Measurements from ENCODE around the gene CDH4. TPM values are rescaled to one million over a fixed set of nuclear protein-coding genes. Genes with fewer than 3 reads are reported as not detected.

Gene CDH4
- total RNA-seq, 2 experiments from 2014 or later: 0.10 to 0.15 TPM

- CTCF ChIA-PET: no interaction called here
- Mint-ChIP-seq H3K36me3 (ENCODE audit: low read depth) (no peaks in the 10 kb centered on the region), H3K27me3 (ENCODE audit: low read depth) (peaks cover 11% of the 10 kb centered on the region), H3K27ac (no peak overlapping the region), H3K4me1 (ENCODE audit: low read depth) (no peaks in the 10 kb centered on the region), H3K4me3 (no peak overlapping the region), H3K9me3 (no peaks in the 10 kb centered on the region)
- DNase-seq: no peak
- intact Hi-C loops (cut with micrococcal nuclease): no loop called here
Observed at GRCh38 chr20:61830991-61831390, 578.9 kb downstream of the CDH4 start.

- Mint-ChIP-seq H3K4me1 (ENCODE audit: low read depth) (no peaks in the 10 kb centered on the region), H3K4me3 (no peak overlapping the region), H3K36me3 (ENCODE audit: low read depth) (no peaks in the 10 kb centered on the region), H3K9me3 (no peaks in the 10 kb centered on the region), H3K27me3 (ENCODE audit: low read depth) (peaks cover 11% of the 10 kb centered on the region), H3K27ac (no peak overlapping the region)
- intact Hi-C loops (cut with micrococcal nuclease): no loop called here
- DNase-seq: no peak
- CTCF ChIA-PET: no interaction called here
Observed at GRCh38 chr20:61832181-61832580, 580.1 kb downstream of the CDH4 start.

GRCh38 chr20:61833807-61834610, 581.9 kb downstream of the CDH4 start:
- Mint-ChIP-seq H3K9me3 (no peaks in the 10 kb centered on the region), H3K36me3 (ENCODE audit: low read depth) (no peaks in the 10 kb centered on the region), H3K4me1 (ENCODE audit: low read depth) (no peaks in the 10 kb centered on the region), H3K4me3 (no peak overlapping the region), H3K27me3 (ENCODE audit: low read depth) (peaks cover 9% of the 10 kb centered on the region), H3K27ac (no peak overlapping the region)
- intact Hi-C loops (cut with micrococcal nuclease): no loop called here
- CTCF ChIA-PET: no interaction called here
- no peak for DNase-seq

- H3K27me3 Mint-ChIP-seq (ENCODE audit: low read depth): peaks cover 9% of the 10 kb centered on the region
Observed at GRCh38 chr20:61835301-61835700, 583.2 kb downstream of the CDH4 start.

GRCh38 chr20:61835791-61836350, 583.8 kb downstream of the CDH4 start:
- Mint-ChIP-seq H3K9me3 (no peaks in the 10 kb centered on the region), H3K27me3 (ENCODE audit: low read depth) (peaks cover 5% of the 10 kb centered on the region), H3K27ac (no peak overlapping the region)

More at GRCh38 chr20:61835301-61835700, 583.2 kb downstream of the CDH4 start:
- intact Hi-C loops (cut with micrococcal nuclease): no loop called here
- no peak overlapping the region for H3K27ac Mint-ChIP-seq
- no peaks in the 10 kb centered on the region for H3K4me1 Mint-ChIP-seq (ENCODE audit: low read depth)
- no peaks in the 10 kb centered on the region for H3K36me3 Mint-ChIP-seq (ENCODE audit: low read depth)
- H3K9me3 Mint-ChIP-seq: no peaks in the 10 kb centered on the region
- DNase-seq: no peak
- no peak overlapping the region for H3K4me3 Mint-ChIP-seq
- CTCF ChIA-PET: interaction anchor here (0.6 kb wide), 1 partner anchor 315 kb away, joined by 4 read pairs; no protein-coding TSS in a partner anchor

GRCh38 chr20:61837200-61837599, 585.1 kb downstream of the CDH4 start:
- no peaks in the 10 kb centered on the region for H3K4me1 Mint-ChIP-seq (ENCODE audit: low read depth)
- intact Hi-C loops (cut with micrococcal nuclease): no loop called here
- no peaks in the 10 kb centered on the region for H3K36me3 Mint-ChIP-seq (ENCODE audit: low read depth)
- peaks cover 2% of the 10 kb centered on the region for H3K27me3 Mint-ChIP-seq (ENCODE audit: low read depth)
- no peak overlapping the region for H3K27ac Mint-ChIP-seq
- no peak overlapping the region for H3K4me3 Mint-ChIP-seq
- CTCF ChIA-PET: no interaction called here
- DNase-seq: no peak
- H3K9me3 Mint-ChIP-seq: no peaks in the 10 kb centered on the region

More at GRCh38 chr20:61835791-61836350, 583.8 kb downstream of the CDH4 start:
- CTCF ChIA-PET: no interaction called here
- Mint-ChIP-seq H3K4me1 (ENCODE audit: low read depth) (no peaks in the 10 kb centered on the region), H3K4me3 (no peak overlapping the region), H3K36me3 (ENCODE audit: low read depth) (no peaks in the 10 kb centered on the region)
- no peak for DNase-seq
- intact Hi-C loops (cut with micrococcal nuclease): no loop called here

- H3K27ac Mint-ChIP-seq: no peak overlapping the region
- H3K36me3 Mint-ChIP-seq (ENCODE audit: low read depth): no peaks in the 10 kb centered on the region
- intact Hi-C loops (cut with micrococcal nuclease): no loop called here
- no peak for DNase-seq
- H3K9me3 Mint-ChIP-seq: no peaks in the 10 kb centered on the region
- H3K27me3 Mint-ChIP-seq (ENCODE audit: low read depth): no peaks in the 10 kb centered on the region
- H3K4me1 Mint-ChIP-seq (ENCODE audit: low read depth): no peaks in the 10 kb centered on the region
- H3K4me3 Mint-ChIP-seq: no peak overlapping the region
- CTCF ChIA-PET: no interaction called here
Observed at GRCh38 chr20:61839223-61839911, 587.3 kb downstream of the CDH4 start.

GRCh38 chr20:61839912-61840778, 588.1 kb downstream of the CDH4 start:
- intact Hi-C loops (cut with micrococcal nuclease): no loop called here
- DNase-seq: no peak
- H3K36me3 Mint-ChIP-seq (ENCODE audit: low read depth): no peaks in the 10 kb centered on the region
- H3K27me3 Mint-ChIP-seq (ENCODE audit: low read depth): no peaks in the 10 kb centered on the region
- no peaks in the 10 kb centered on the region for H3K9me3 Mint-ChIP-seq
- no peaks in the 10 kb centered on the region for H3K4me1 Mint-ChIP-seq (ENCODE audit: low read depth)
- CTCF ChIA-PET: no interaction called here
- no peak overlapping the region for H3K4me3 Mint-ChIP-seq
- H3K27ac Mint-ChIP-seq: no peak overlapping the region

GRCh38 chr20:61840779-61841455, 588.9 kb downstream of the CDH4 start:
- H3K4me1 Mint-ChIP-seq (ENCODE audit: low read depth): no peaks in the 10 kb centered on the region
- H3K27me3 Mint-ChIP-seq (ENCODE audit: low read depth): no peaks in the 10 kb centered on the region
- no peak overlapping the region for H3K27ac Mint-ChIP-seq
- CTCF ChIA-PET: no interaction called here
- H3K36me3 Mint-ChIP-seq (ENCODE audit: low read depth): no peaks in the 10 kb centered on the region
- no peak overlapping the region for H3K4me3 Mint-ChIP-seq
- H3K9me3 Mint-ChIP-seq: no peaks in the 10 kb centered on the region
- no peak for DNase-seq
- intact Hi-C loops (cut with micrococcal nuclease): no loop called here

GRCh38 chr20:61841551-61841950, 589.5 kb downstream of the CDH4 start:
- Mint-ChIP-seq H3K4me3 (no peak overlapping the region), H3K9me3 (no peaks in the 10 kb centered on the region), H3K27ac (no peak overlapping the region), H3K27me3 (ENCODE audit: low read depth) (no peaks in the 10 kb centered on the region), H3K36me3 (ENCODE audit: low read depth) (no peaks in the 10 kb centered on the region), H3K4me1 (ENCODE audit: low read depth) (no peaks in the 10 kb centered on the region)
- intact Hi-C loops (cut with micrococcal nuclease): no loop called here
- DNase-seq: no peak
- CTCF ChIA-PET: interaction anchor here (0.8 kb wide), 1 partner anchor 57 kb away, joined by 3 read pairs; no protein-coding TSS in a partner anchor

- Mint-ChIP-seq H3K27me3 (ENCODE audit: low read depth) (no peaks in the 10 kb centered on the region), H3K4me1 (ENCODE audit: low read depth) (no peaks in the 10 kb centered on the region), H3K27ac (no peak overlapping the region), H3K36me3 (ENCODE audit: low read depth) (no peaks in the 10 kb centered on the region), H3K9me3 (no peaks in the 10 kb centered on the region), H3K4me3 (no peak overlapping the region)
- intact Hi-C loops (cut with micrococcal nuclease): no loop called here
- CTCF ChIA-PET: interaction anchor here (0.8 kb wide), 1 partner anchor 57 kb away, joined by 3 read pairs; no protein-coding TSS in a partner anchor
- no peak for DNase-seq
Observed at GRCh38 chr20:61841966-61842365, 589.9 kb downstream of the CDH4 start.

GRCh38 chr20:61844621-61845020, 592.6 kb downstream of the CDH4 start:
- no peaks in the 10 kb centered on the region for H3K4me1 Mint-ChIP-seq (ENCODE audit: low read depth)
- no peaks in the 10 kb centered on the region for H3K27me3 Mint-ChIP-seq (ENCODE audit: low read depth)
- peaks cover 4% of the 10 kb centered on the region for H3K9me3 Mint-ChIP-seq
- H3K36me3 Mint-ChIP-seq (ENCODE audit: low read depth): no peaks in the 10 kb centered on the region
- H3K27ac Mint-ChIP-seq: no peak overlapping the region
- H3K4me3 Mint-ChIP-seq: no peak overlapping the region
- CTCF ChIA-PET: no interaction called here
- intact Hi-C loops (cut with micrococcal nuclease): no loop called here
- no peak for DNase-seq
